ENCODE data around the gene TAOK3. TPM values are rescaled to one million over a fixed set of nuclear protein-coding genes. Genes with fewer than 3 reads are reported as not detected.
A peak's percentile ranks its signal among the peaks of the same experiment; 100 is the strongest.

The TAOK3 gene
- total RNA-seq, 1 experiment from 2014 or later = 39.1 TPM

GRCh38 chr12:118371321-118372282 is 1.1 kb downstream of the TAOK3 start:
- H3K27me3 Mint-ChIP-seq (ENCODE audit: unreplicated experiment) = no peaks in the 10 kb centered on the region
- intact Hi-C loops (cut with micrococcal nuclease; ENCODE audit: unreplicated experiment) = loop anchor here (5.0 to 10.0 kb wide), 2 partner anchors 69 to 317 kb away; no protein-coding TSS in a partner anchor
- TF ChIP-seq CTCF (IDR thresholded peaks at IDR 0.05; ENCODE audit: unreplicated experiment) = no peak

DNA sequence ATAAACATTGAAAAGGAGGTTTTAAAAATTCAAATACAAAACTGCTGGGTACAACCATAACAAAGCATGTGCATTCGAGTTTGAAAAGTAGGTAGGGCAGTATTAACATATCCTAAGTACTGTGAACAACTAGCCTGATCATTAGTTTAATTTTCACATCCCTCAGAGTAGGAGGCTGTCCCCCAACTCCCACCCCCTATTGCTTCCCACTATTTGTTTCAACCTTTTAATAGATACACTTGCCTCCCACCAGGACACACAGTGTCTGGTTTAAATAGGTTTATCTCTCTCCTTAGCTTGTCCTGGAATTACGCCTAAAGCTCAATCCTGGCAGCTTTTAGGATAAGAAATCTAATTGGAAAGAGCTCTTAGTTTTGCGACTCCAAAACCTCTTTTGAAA is 2.1 kb downstream of the TAOK3 start:
- CTCF ChIA-PET = interaction anchor here (0.6 kb wide), 1 partner anchor 102 kb away, joined by 7 read pairs; no protein-coding TSS in a partner anchor
- BruUV-seq (replicated peaks) = no TSS peak
- H3K9me3 Mint-ChIP-seq (ENCODE audit: low read depth, unreplicated experiment) = no peaks in the 10 kb centered on the region
- peak overlapping the region; percentile 18 for H3K27ac Mint-ChIP-seq (ENCODE audit: unreplicated experiment)
- intact Hi-C loops (cut with micrococcal nuclease; ENCODE audit: unreplicated experiment) = loop anchor here (5.0 to 10.0 kb wide), 2 partner anchors 68 to 316 kb away; no protein-coding TSS in a partner anchor
- peaks cover 11% of the 10 kb centered on the region for H3K4me1 Mint-ChIP-seq (ENCODE audit: low read depth, unreplicated experiment)
- TF ChIP-seq CTCF (IDR thresholded peaks at IDR 0.05; ENCODE audit: unreplicated experiment) = no peak
- peaks cover 30% of the 10 kb centered on the region for H3K36me3 Mint-ChIP-seq (ENCODE audit: insufficient read depth, unreplicated experiment)
- no peaks in the 10 kb centered on the region for H3K27me3 Mint-ChIP-seq (ENCODE audit: unreplicated experiment)
- DNase-seq = no peak
- peak overlapping the region; percentile 99 for H3K4me3 Mint-ChIP-seq (ENCODE audit: low read depth, unreplicated experiment)

More at GRCh38 chr12:118371321-118372282, 1.1 kb downstream of the TAOK3 start:
- CTCF ChIA-PET = no interaction called here
- peak; percentile 24 for DNase-seq
- peaks cover 16% of the 10 kb centered on the region for H3K4me1 Mint-ChIP-seq (ENCODE audit: low read depth, unreplicated experiment)
- no peaks in the 10 kb centered on the region for H3K9me3 Mint-ChIP-seq (ENCODE audit: low read depth, unreplicated experiment)
- BruUV-seq (replicated peaks) = no TSS peak
- peak overlapping the region; percentile 99 for H3K4me3 Mint-ChIP-seq (ENCODE audit: low read depth, unreplicated experiment)
- peak overlapping the region; percentile 93 for H3K27ac Mint-ChIP-seq (ENCODE audit: unreplicated experiment)
- peaks cover 40% of the 10 kb centered on the region for H3K36me3 Mint-ChIP-seq (ENCODE audit: insufficient read depth, unreplicated experiment)

GRCh38 chr12:118368821-118369220 is 3.9 kb downstream of the TAOK3 start:
- Mint-ChIP-seq H3K9me3 (ENCODE audit: low read depth, unreplicated experiment) (no peaks in the 10 kb centered on the region), H3K4me3 (ENCODE audit: low read depth, unreplicated experiment) (no peak overlapping the region), H3K36me3 (ENCODE audit: insufficient read depth, unreplicated experiment) (peaks cover 24% of the 10 kb centered on the region), H3K4me1 (ENCODE audit: low read depth, unreplicated experiment) (peaks cover 8% of the 10 kb centered on the region), H3K27ac (ENCODE audit: unreplicated experiment) (no peak overlapping the region), H3K27me3 (ENCODE audit: unreplicated experiment) (no peaks in the 10 kb centered on the region)
- TF ChIP-seq CTCF (IDR thresholded peaks at IDR 0.05; ENCODE audit: unreplicated experiment) = no peak
- BruUV-seq (replicated peaks) = no TSS peak
- no peak for DNase-seq
- intact Hi-C loops (cut with micrococcal nuclease; ENCODE audit: unreplicated experiment) = no loop called here
- CTCF ChIA-PET = interaction anchor here (0.7 kb wide), 2 partner anchors 57 to 198 kb away, joined by 4 to 5 read pairs; no protein-coding TSS in a partner anchor

- Mint-ChIP-seq H3K4me1 (ENCODE audit: low read depth, unreplicated experiment) (peaks cover 11% of the 10 kb centered on the region), H3K27ac (ENCODE audit: unreplicated experiment) (no peak overlapping the region), H3K36me3 (ENCODE audit: insufficient read depth, unreplicated experiment) (peaks cover 23% of the 10 kb centered on the region), H3K9me3 (ENCODE audit: low read depth, unreplicated experiment) (no peaks in the 10 kb centered on the region), H3K4me3 (ENCODE audit: low read depth, unreplicated experiment) (no peak overlapping the region), H3K27me3 (ENCODE audit: unreplicated experiment) (no peaks in the 10 kb centered on the region)
- no peak for DNase-seq
- TF ChIP-seq CTCF (IDR thresholded peaks at IDR 0.05; ENCODE audit: unreplicated experiment) = no peak
- CTCF ChIA-PET = no interaction called here
- no TSS peak for BruUV-seq (replicated peaks)
- intact Hi-C loops (cut with micrococcal nuclease; ENCODE audit: unreplicated experiment) = no loop called here
Measured at GRCh38 chr12:118361889-118362288, 10.8 kb downstream of the TAOK3 start.
